ENCODE data around the gene MACROH2A1. TPM values are rescaled to one million over a fixed set of nuclear protein-coding genes. Genes with fewer than 3 reads are reported as not detected.

Gene MACROH2A1
- total RNA-seq, 1 donor from 2014 or later: 390 TPM

GRCh38 chr5:135323701-135324132 lies 75.3 kb downstream of the MACROH2A1 start:
- DNase-seq (ENCODE audit: low read depth): no peak
- no peak for TF ChIP-seq CTCF (conservative IDR thresholded peaks at IDR 0.05; ENCODE audit: low read depth, low read length)
- no peak overlapping the region for H3K4me3 ChIP-seq (ENCODE audit: low read depth, low read length)

GRCh38 chr5:135323227-135323626 lies 75.8 kb downstream of the MACROH2A1 start:
- DNase-seq (ENCODE audit: low read depth): no peak
- no peak for TF ChIP-seq CTCF (conservative IDR thresholded peaks at IDR 0.05; ENCODE audit: low read depth, low read length)
- H3K4me3 ChIP-seq (ENCODE audit: low read depth, low read length): no peak overlapping the region

GRCh38 chr5:135322744-135323143 lies 76.3 kb downstream of the MACROH2A1 start:
- DNase-seq (ENCODE audit: low read depth): no peak
- TF ChIP-seq CTCF (conservative IDR thresholded peaks at IDR 0.05; ENCODE audit: low read depth, low read length): no peak

GRCh38 chr5:135322271-135322670 lies 76.8 kb downstream of the MACROH2A1 start:
- DNase-seq (ENCODE audit: low read depth): no peak
- no peak for TF ChIP-seq CTCF (conservative IDR thresholded peaks at IDR 0.05; ENCODE audit: low read depth, low read length)
- H3K4me3 ChIP-seq (ENCODE audit: low read depth, low read length): no peak overlapping the region

More at GRCh38 chr5:135322744-135323143, 76.3 kb downstream of the MACROH2A1 start:
- H3K4me3 ChIP-seq (ENCODE audit: low read depth, low read length): no peak overlapping the region

GRCh38 chr5:135320718-135321484 lies 78.1 kb downstream of the MACROH2A1 start:
- DNase-seq (ENCODE audit: low read depth): no peak
- no peak overlapping the region for H3K4me3 ChIP-seq (ENCODE audit: low read depth, low read length)
- no peak for TF ChIP-seq CTCF (conservative IDR thresholded peaks at IDR 0.05; ENCODE audit: low read depth, low read length)

GRCh38 chr5:135319928-135320606 lies 79.0 kb downstream of the MACROH2A1 start:
- DNase-seq (ENCODE audit: low read depth): no peak
- no peak overlapping the region for H3K4me3 ChIP-seq (ENCODE audit: low read depth, low read length)
- no peak for TF ChIP-seq CTCF (conservative IDR thresholded peaks at IDR 0.05; ENCODE audit: low read depth, low read length)
